Measurements from ENCODE around the gene U2AF2.

GRCh38 chr19:55674459-55674840, 19.6 kb downstream of the U2AF2 start:
- TF ChIP-seq CTCF (conservative IDR thresholded peaks at IDR 0.05) (no peak), EZH2 (IDR thresholded peaks at IDR 0.05; ENCODE audit: low read depth) (no peak)
